Stomach (tissue), 9 donors: ENCODE data around the gene PLA2G4B. TPM values are rescaled to one million over a fixed set of nuclear protein-coding genes. Genes with fewer than 3 reads are reported as not detected.

Experiments used
- DNase-seq, 2 donors: peaks; one replicate each; pipeline versions ENCODE4 v3.0.0 to v3.0.0-alpha.2; 2013 to 2019
- H3K27ac ChIP-seq, 5 donors: fragments of 200-600 bp in 4 of 5; sonication (generic) in 4 of 5; one replicate each; pipeline ENCODE4 v1.5.1; 2013 to 2019; ENCODE audit warnings: mild to moderate bottlenecking in 1 of 5, moderate library complexity in 1 of 5
- H3K27me3 ChIP-seq, 3 donors: fragments of 200-600 bp; sonication (generic); one replicate each; pipeline ENCODE4 v1.5.1; 2017 to 2019; ENCODE audit warnings: mixed run types in 1 of 3
- H3K36me3 ChIP-seq, 4 donors: fragments of 200-600 bp; sonication (generic); 1 replicate in 3 of 4; 2 replicates in 1 of 4; pipeline ENCODE4 v1.5.1; 2016 to 2019
- H3K4me1 ChIP-seq, 4 donors: fragments of 200-600 bp; sonication (generic); one replicate each; pipeline ENCODE4 v1.5.1; 2016 to 2019
- H3K4me3 ChIP-seq, 4 donors: fragments of 200-600 bp; sonication (generic) in 3 of 4; one replicate each; pipeline ENCODE4 v1.5.1; 2016 to 2019; ENCODE audit warnings: mild to moderate bottlenecking in 1 of 4
- H3K9me3 ChIP-seq, 4 donors: fragments of 200-600 bp; sonication (generic); one replicate each; pipeline ENCODE4 v1.5.1; 2016 to 2019
- CTCF ChIP-seq, 7 experiments: fragments of 450-650 bp in 4 of 7; fragments of 200-600 bp in 3 of 7; sonication (generic) in 3 of 7; IDR thresholded peaks; one replicate each; pipeline ENCODE4 v1.5.1; 2016 to 2019; ENCODE audit warnings: antibody characterized with exemption in 7 of 7, control low read depth in 2 of 7, mild to moderate bottlenecking in 1 of 7
- EP300 ChIP-seq: sonication (generic); formaldehyde crosslinking; IDR thresholded peaks from one replicate; pipeline ENCODE4 v1.6.1; 2017; ENCODE audit warnings: antibody characterized with exemption
- POLR2A ChIP-seq, 4 donors: fragments of 450-650 bp; IDR thresholded peaks; one replicate each; pipeline ENCODE4 v1.6.1; 2016; ENCODE audit warnings: antibody characterized with exemption in 4 of 4, control low read depth in 2 of 4, mild to moderate bottlenecking in 1 of 4, moderate library complexity in 1 of 4
- POLR2AphosphoS5 ChIP-seq, 3 donors: sonication (generic); formaldehyde crosslinking; IDR thresholded peaks; one replicate each; pipeline ENCODE4 v1.6.1; 2016; ENCODE audit warnings: antibody characterized with exemption in 3 of 3
- WGBS, 5 donors: extraction: QIAGEN DNeasy Blood & Tissue Kit in 3 of 5; methylation state at CpG; one replicate each; pipeline versions ENCODE4 v1.1.5 to v1.1.7; 2013 to 2018; 5-methylcytosine and 5-hydroxymethylcytosine counted together
- intact Hi-C: fragments of 100-400 bp; cut with DNase I; formaldehyde crosslinking; loops from one replicate; pipeline ENCODE4 v1.15.1; 2023; ENCODE audit warnings: low total_unique reads
- polyA plus RNA-seq, 3 donors: library from polyadenylated mRNA; stranded (reverse); fragments of 200-250 nt; gene quantifications; one replicate each; pipeline ENCODE4 v1.2.3, GENCODE V29; 2013
- total RNA-seq, 5 donors: library from RNA; depleted of rRNA; stranded (reverse); fragments of >200 nt; gene quantifications; one replicate each; pipeline versions ENCODE4 v1.1.0 to v1.2.3, GENCODE V29; 2014 to 2016
- donor health status: healthy with polysubstance abuse.
- donor health status: Bipolar disorder and iron deficiency.
- donor health status: healthy.

The PLA2G4B gene
- total and polyA plus RNA-seq, 8 donors, result 2.6 to 71.2 (median 14.0) TPM

- Histone ChIP-seq H3K27ac (no peak overlapping the region), H3K27me3 (no peaks in the 10 kb centered on the region), H3K4me3 (no peak overlapping the region), H3K36me3 (peaks cover 0 to 36% (median 29%) of the 10 kb centered on the region in 4 donors), H3K4me1 (peaks cover 10 to 40% (median 25%) of the 10 kb centered on the region in 4 donors), H3K9me3 (no peaks in the 10 kb centered on the region)
- intact Hi-C loops, result no loop called here
- no peak for DNase-seq
- TF ChIP-seq POLR2AphosphoS5 (IDR thresholded peaks at IDR 0.05) (no peak), CTCF (IDR thresholded peaks at IDR 0.05) (no peak), EP300 (no peak), POLR2A (IDR thresholded peaks at IDR 0.05) (no peak)
- 88 to 94% (median 89%) methylated on average over 3 of the region's 3 CpGs for WGBS, 5 donors
Observed at GRCh38 chr15:41801185-41801584, 37.5 kb upstream of the PLA2G4B start.

- Histone ChIP-seq H3K9me3 (no peaks in the 10 kb centered on the region), H3K4me1 (peaks cover 8 to 40% (median 22%) of the 10 kb centered on the region in 4 donors), H3K27me3 (no peaks in the 10 kb centered on the region), H3K27ac (no peak overlapping the region), H3K36me3 (peaks cover 0 to 36% (median 29%) of the 10 kb centered on the region in 4 donors), H3K4me3 (no peak overlapping the region)
- intact Hi-C loops, result no loop called here
- DNase-seq, result no peak
- TF ChIP-seq POLR2AphosphoS5 (IDR thresholded peaks at IDR 0.05) (no peak), EP300 (no peak), POLR2A (IDR thresholded peaks at IDR 0.05) (no peak), CTCF (IDR thresholded peaks at IDR 0.05) (no peak)
- 88 to 99% (median 94%) methylated on average over 3 of the region's 3 CpGs for WGBS, 5 donors
Observed at GRCh38 chr15:41801850-41802455, 36.7 kb upstream of the PLA2G4B start.

GRCh38 chr15:41804361-41804760 lies 34.3 kb upstream of the PLA2G4B start:
- H3K27me3 ChIP-seq, result no peaks in the 10 kb centered on the region
- H3K36me3 ChIP-seq, result peaks cover 0 to 44% (median 30%) of the 10 kb centered on the region in 4 donors
- DNase-seq, result no peak
- intact Hi-C loops, result no loop called here
- no peak overlapping the region for H3K27ac ChIP-seq
- H3K4me1 ChIP-seq, result peaks cover 0 to 31% (median 18%) of the 10 kb centered on the region in 4 donors
- no peak overlapping the region for H3K4me3 ChIP-seq
- WGBS, 5 donors, result 64 to 95% (median 82%) methylated on average over 2 of the region's 2 CpGs
- no peak for TF ChIP-seq EP300
- no peak for TF ChIP-seq POLR2A (IDR thresholded peaks at IDR 0.05)
- TF ChIP-seq POLR2AphosphoS5 (IDR thresholded peaks at IDR 0.05), result no peak
- no peak for TF ChIP-seq CTCF (IDR thresholded peaks at IDR 0.05)
- H3K9me3 ChIP-seq, result no peaks in the 10 kb centered on the region

GRCh38 chr15:41804916-41805666 lies 33.6 kb upstream of the PLA2G4B start:
- peaks cover 0 to 42% (median 22%) of the 10 kb centered on the region in 4 donors for H3K36me3 ChIP-seq
- WGBS, 5 donors, result 60 to 81% (median 74%) methylated on average over 8 of the region's 8 CpGs
- H3K4me1 ChIP-seq, result peaks cover 0 to 31% (median 18%) of the 10 kb centered on the region in 4 donors
- peak overlapping the region in 3 of 5 donors; percentile 13 to 42 (median 30) for H3K27ac ChIP-seq
- H3K27me3 ChIP-seq, result no peaks in the 10 kb centered on the region
- intact Hi-C loops, result no loop called here
- TF ChIP-seq CTCF (IDR thresholded peaks at IDR 0.05), result no peak
- TF ChIP-seq POLR2A (IDR thresholded peaks at IDR 0.05), result no peak
- no peak for TF ChIP-seq POLR2AphosphoS5 (IDR thresholded peaks at IDR 0.05)
- DNase-seq, result no peak
- no peak overlapping the region for H3K4me3 ChIP-seq
- no peaks in the 10 kb centered on the region for H3K9me3 ChIP-seq
